HG02884 (cell line): ENCODE measurements around the gene PAPPA2.

Experiments
- ATAC-seq: cut with Tn5 transposase; IDR thresholded peaks from one replicate; pipeline ENCODE4 v1.9.1; 2021; ENCODE audit warnings: mild to moderate bottlenecking, moderate library complexity; ENCODE audit not compliant: unreplicated experiment

PAPPA2 gene

DNA sequence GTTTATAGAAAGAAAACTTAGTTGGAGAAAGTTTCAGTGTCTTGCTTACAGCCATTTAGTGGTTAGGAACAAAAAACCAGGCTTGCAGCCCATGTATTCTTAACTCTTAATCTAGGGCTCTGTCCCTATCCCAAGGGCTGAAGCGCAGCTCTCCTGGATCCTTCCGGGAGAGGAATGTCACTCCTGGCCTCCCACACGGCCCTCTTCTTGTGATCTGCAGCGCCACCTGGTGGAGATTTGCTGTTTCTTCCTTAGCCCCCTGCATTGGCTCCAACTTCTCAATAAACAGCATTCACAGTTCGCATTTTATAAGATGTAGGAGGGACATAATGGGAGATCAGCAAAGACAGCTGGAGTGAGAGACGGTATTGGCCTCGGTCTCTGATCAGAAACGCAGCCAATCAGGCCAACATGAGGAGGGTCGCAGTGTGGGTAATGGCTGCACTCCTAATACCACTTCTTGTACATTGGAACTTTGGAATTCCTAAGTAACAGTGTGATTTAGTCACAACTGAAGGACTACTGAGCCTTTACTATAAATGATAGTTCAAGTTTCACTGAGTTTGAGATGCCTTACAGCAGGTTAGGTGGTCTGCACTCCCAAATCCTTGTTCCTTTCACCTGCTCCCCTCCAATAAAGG, 418.1 kb downstream of the PAPPA2 start:
- peak; percentile 62 for ATAC-seq

DNA sequence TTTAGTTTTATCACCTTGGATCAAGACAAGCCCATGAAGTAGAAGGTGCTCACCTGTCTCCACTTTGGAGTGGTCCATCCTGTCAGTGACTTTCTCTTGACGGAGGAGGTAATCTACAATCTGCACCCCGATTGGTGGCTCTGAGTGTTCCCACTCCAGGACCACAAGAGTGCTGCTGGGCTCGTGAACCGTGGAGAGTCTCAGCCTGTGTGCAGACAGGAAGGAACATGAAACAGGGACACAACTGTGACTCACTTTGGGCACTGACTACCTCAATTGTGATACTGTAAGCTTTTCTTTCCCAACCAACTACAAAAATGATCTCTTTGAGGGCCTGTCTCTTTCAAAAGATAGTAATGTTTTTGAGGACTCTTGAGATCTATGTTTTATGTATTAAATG, 421.3 kb downstream of the PAPPA2 start:
- no peak for ATAC-seq

DNA sequence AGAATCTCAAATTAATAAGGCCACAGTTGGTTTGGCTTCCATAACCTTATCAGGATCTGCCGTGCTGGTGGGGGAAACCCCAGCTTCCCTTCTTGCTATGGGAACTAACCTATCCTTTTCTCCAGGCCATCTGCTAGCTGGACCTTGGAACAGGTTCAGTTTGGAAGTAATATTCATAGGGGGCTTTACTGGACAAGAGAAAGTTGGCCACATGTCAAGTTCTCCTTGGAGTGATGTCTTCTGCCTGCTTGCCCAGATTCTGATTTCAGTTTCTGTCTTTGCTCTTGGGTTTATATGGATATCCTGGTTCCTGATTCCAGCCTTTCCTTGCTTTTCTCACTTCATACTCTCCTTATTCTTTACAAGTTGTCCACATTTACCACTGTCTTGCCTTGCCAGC, 421.9 kb downstream of the PAPPA2 start:
- ATAC-seq = no peak

DNA sequence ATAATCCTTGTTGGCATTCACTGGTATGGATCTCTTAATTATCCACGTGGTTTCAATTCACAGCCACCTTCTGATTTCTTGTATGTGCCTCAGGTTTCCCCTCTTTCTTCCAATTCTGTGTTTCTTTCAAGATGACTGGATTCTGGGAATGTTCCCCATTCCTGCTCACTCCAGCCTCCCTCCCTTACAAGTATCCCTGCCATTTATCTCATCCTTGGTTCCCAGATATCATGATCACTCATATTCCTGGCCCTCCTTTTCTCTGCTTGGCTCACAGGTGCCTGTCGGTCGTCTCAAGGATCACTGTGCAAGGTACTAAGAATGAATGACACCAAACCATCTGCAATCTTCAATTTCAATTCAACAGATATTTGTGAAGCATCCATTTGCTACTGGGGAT, 422.4 kb downstream of the PAPPA2 start:
- no peak for ATAC-seq

DNA sequence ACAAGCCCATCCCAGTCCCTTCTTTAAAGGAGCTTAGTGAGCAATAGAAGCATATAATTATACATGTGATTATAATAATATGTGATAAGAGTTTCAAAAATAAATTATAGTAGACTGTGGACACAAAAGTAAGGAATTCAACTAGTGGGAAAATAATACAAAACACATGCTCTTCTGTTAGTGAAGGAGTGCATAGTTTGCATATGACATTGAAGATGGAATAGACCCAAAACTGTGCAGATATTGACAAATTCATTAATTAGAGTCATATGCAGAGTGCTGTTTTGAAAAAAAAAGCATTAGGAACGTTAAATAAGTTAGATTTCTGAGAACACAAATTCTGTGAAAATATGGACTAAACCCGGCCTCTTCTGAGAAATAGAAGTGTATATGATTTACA, 422.8 kb downstream of the PAPPA2 start:
- no peak for ATAC-seq

DNA sequence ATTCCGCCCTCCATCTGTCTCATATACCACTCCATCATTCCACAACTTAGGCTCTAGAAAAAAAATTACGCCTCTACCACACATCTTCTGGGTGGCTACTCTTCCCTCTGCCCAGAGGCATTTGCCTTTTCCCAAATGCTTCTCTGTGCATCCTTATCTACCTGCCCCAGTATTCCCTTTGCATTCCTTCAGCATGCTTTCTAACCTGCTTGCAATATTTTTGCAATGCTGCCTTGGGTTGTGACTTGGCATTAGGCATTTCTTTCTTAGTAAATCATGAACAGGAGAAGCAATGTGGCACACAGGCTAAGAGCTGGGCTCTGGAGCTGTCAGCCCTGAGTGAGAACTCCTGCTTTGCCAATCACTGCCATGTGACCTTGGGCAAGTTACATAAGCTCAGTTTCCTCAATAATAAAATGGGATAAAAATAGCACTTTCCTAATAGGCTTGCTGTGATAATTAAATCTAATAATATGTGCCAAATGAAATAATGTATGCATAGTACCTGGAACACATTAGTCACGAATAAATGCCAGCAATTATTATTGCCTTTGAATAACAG, 425.6 kb downstream of the PAPPA2 start:
- ATAC-seq = no peak

DNA sequence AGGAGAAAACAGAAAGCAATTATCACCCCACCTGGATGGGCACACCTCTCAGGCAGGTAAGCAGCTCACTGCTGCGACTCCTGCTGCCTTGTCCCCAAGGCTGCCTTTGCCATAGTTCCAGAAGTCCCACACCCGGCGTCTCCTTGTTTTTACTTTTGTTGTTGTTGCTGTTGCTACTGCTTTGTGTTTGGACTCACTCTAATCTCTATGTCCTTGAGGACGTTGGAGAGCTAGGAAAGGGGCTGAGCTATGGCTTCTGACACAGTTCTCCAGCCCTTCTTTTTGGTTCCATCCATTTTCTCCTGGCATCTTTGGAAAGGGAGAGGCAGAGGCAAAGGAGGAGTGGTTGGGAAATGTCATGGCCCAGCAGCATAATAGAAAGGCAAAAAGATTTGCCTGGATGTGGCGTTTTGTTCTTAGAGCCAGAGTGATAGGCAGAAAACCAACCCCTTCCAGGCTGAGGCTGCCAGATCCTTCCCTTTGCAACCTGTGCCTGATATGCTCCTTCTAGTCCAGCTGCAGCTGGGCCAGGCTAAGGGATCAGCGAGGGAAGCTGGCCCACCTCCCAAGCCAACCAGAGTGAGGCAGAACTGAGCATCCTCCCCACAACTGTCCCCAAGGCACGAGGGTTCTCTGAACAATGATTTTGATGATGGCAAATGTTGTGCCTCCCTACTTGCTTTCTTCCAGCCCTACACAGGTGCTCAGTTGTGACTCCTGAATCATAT, 430.8 kb downstream of the PAPPA2 start:
- ATAC-seq = no peak

DNA sequence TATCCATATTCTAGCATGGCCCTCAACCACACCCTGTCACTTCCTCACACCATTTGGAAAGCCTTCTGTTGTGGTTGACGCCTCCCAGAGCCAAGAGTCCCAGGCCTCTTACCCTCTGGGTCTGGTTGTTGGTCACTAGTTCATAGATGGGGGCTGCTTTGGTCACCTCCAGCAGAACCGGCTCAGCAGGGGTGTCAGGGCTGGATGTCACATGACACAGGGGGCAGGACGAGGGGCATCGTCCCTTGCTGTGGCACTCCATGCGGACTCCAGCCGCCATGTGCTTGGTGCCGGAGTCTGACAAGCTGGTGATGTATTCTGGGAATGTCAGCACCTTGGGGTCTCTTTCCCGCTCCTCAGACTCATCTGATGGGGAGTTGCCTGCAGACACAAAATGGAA, 431.5 kb downstream of the PAPPA2 start:
- no peak for ATAC-seq
